Measurements from ENCODE around the gene FXYD4. TPM values are rescaled to one million over a fixed set of nuclear protein-coding genes. Genes with fewer than 3 reads are reported as not detected.

The FXYD4 gene
- total RNA-seq, 1 donor from 2014 or later, result not detected

GRCh38 chr10:43408331-43408709 is 36.9 kb downstream of the FXYD4 start:
- DNase-seq (ENCODE audit: low read depth), result no peak
- peak overlapping the region; percentile 92 for H3K4me3 ChIP-seq (ENCODE audit: low read depth, low read length)
- TF ChIP-seq, protein P1, sequence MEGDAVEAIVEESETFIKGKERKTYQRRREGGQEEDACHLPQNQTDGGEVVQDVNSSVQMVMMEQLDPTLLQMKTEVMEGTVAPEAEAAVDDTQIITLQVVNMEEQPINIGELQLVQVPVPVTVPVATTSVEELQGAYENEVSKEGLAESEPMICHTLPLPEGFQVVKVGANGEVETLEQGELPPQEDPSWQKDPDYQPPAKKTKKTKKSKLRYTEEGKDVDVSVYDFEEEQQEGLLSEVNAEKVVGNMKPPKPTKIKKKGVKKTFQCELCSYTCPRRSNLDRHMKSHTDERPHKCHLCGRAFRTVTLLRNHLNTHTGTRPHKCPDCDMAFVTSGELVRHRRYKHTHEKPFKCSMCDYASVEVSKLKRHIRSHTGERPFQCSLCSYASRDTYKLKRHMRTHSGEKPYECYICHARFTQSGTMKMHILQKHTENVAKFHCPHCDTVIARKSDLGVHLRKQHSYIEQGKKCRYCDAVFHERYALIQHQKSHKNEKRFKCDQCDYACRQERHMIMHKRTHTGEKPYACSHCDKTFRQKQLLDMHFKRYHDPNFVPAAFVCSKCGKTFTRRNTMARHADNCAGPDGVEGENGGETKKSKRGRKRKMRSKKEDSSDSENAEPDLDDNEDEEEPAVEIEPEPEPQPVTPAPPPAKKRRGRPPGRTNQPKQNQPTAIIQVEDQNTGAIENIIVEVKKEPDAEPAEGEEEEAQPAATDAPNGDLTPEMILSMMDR (conservative IDR thresholded peaks at IDR 0.05; ENCODE audit: low read depth, low read length), result no peak

DNA sequence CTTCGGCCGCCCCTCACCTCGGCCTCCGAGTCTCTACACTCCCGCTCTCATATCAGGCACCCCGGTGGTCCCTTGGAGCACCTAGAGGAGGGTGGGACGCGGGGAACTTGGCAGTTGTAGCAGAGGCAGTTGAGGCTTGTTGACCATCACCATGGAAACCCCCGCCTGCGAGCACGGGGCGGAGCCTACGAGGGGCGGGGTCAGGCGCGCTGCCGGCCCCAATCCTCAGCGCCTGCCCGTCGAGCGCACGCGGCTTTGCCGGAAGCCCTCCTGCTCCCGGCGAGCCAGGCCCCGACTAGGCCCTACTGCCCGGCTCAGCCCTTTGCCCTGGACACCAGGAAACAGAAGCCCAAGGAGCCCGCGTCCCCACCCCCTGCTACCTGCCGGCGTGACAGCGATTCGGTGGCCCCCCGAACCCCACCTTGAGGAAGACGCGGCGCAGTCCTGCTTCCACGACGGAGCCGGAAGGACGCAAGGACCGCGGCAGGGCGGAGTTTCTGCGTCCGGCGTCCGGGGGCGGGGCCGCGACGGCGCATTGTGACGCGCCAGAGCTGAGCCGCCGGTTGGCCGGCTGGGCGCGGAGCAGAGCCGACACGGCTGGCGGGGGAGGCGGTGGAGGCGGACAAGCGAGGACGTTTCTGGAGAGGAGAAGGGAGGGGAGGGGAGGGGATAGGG is 37.4 kb downstream of the FXYD4 start, which contains the start of gene HNRNPF:
Gene HNRNPF, minus strand, starts transcription at position 477 of the 675 bp plus-strand sequence. CDS start 21,302 bp downstream, outside the sequence.
- H3K4me3 ChIP-seq (ENCODE audit: low read depth, low read length), result peak within 1 kb of the TSS; percentile 92
- no peak for DNase-seq (ENCODE audit: low read depth)
- TF ChIP-seq, protein P1 (conservative IDR thresholded peaks at IDR 0.05; ENCODE audit: low read depth, low read length), result no peak

- TF ChIP-seq, protein P1 (conservative IDR thresholded peaks at IDR 0.05; ENCODE audit: low read depth, low read length), result no peak
- DNase-seq (ENCODE audit: low read depth), result no peak
- peak overlapping the region; percentile 92 for H3K4me3 ChIP-seq (ENCODE audit: low read depth, low read length)
Observed at GRCh38 chr10:43409385-43410109, 38.1 kb downstream of the FXYD4 start.

- TF ChIP-seq, protein P1 (conservative IDR thresholded peaks at IDR 0.05; ENCODE audit: low read depth, low read length), result no peak
- DNase-seq (ENCODE audit: low read depth), result no peak
- H3K4me3 ChIP-seq (ENCODE audit: low read depth, low read length), result peak overlapping the region; percentile 92
Observed at GRCh38 chr10:43410345-43410744, 38.9 kb downstream of the FXYD4 start.

DNA sequence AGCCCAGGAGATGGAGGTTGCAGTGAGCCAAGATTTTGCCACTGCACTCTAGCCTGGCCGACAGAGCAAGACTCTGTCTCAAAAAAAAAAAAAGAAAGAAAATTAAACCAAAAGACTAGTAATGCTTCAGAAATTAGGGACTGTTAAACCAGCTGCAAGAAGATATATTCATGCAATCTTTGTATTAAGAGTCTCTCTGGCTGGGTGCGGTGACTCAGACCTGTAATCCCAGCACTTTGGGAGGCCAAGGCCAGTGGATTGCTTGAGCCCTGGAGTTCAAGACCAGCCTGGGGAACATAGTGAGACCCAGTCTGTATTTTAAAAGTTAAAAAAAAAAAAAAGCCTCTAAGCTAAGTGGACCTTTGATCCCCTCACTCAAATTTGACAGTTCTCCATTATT is 40.1 kb downstream of the FXYD4 start:
- TF ChIP-seq, protein P1 (conservative IDR thresholded peaks at IDR 0.05; ENCODE audit: low read depth, low read length), result no peak
- DNase-seq (ENCODE audit: low read depth), result no peak
- H3K4me3 ChIP-seq (ENCODE audit: low read depth, low read length), result no peak overlapping the region

- DNase-seq (ENCODE audit: low read depth), result no peak
- no peak overlapping the region for H3K4me3 ChIP-seq (ENCODE audit: low read depth, low read length)
- TF ChIP-seq, protein P1 (conservative IDR thresholded peaks at IDR 0.05; ENCODE audit: low read depth, low read length), result no peak
Observed at GRCh38 chr10:43415544-43415943, 44.1 kb downstream of the FXYD4 start.

All from epithelial cell of proximal tubule (primary cell).